GM19025 (cell line): Measurements from ENCODE around the gene HECW1.
"Not testable (repeated sequence)": the region's sequence is repeated elsewhere in the genome, so short reads cannot be mapped to it uniquely, and the experiment has no call there.

Experiments used
- ATAC-seq: cut with Tn5 transposase; IDR thresholded peaks from one replicate; pipeline ENCODE4 v1.9.1; 2021; ENCODE audit warnings: mild to moderate bottlenecking, low read depth, moderate library complexity; ENCODE audit not compliant: unreplicated experiment

The HECW1 gene

DNA sequence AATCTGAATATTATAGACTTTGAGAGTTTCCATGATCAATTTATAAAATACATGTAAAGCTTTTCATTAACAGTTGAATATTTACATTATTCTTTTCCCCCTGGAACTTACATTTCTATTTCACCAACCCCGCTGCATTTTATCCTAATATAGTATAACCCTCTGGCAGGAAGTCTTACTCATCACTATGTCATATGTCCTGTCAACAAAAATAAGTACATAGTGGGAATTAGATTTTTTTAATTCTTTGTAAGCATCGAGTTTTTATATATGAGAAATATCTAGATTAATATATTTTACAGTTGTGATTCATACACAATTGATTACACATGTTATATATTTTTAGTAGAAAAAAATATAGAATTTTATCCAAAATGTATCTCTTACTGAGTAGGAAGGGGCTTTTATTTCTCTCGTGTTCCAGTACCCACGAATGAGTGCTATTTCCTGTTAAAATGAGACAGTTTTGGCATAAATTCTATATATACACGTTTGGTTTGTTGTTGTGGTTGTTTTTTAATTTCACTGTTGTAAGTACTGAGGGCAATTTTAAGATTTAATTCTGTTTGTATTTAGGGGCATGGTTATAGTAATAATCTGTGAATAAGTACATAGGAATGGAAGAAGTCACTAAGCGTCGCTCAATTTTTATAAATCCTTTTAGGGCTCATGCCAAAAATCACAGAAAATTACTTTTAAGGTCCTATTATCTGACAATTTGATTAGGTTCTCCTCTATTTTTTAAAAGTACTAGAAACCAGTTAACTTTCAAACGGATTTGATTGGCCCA, 87.1 kb downstream of the HECW1 start:
- ATAC-seq: no peak

DNA sequence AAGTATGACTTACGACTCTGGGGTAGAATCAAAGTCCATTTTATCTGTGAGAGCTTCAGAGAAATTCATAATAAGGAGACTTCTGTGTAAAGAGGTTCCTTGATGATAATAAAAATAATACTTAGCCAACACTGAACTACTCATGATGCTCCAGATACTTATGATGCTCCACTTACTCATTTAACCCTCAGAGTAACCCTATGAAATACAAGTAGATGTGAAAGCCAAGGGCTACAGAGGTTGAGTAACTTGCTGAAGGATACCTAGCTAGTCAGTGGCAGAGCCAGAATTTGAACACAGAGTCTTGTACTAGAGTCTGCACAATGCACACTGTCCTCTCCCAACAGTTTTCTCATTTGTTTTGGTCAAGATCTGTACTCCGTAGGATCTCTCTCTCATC, 89.5 kb downstream of the HECW1 start:
- no peak for ATAC-seq

DNA sequence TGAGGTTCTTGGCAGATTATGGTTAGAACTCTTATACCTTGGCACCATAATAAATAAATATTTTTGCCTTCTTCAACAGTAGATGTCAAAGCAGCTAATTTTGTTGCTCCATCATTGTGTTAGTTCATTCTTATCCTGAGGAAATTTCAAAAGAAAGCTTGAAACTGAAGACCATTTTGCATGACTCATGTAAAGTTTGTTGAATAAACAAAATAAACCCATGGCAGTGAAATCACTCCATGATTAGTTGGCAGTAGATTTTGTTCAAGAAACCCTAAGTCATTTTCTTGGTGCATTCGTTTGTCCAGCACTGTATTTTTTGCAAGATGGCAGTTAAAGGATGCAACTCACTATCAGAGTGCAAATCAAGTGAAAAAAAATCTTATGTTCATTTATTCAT, 91.6 kb downstream of the HECW1 start:
- no peak for ATAC-seq

DNA sequence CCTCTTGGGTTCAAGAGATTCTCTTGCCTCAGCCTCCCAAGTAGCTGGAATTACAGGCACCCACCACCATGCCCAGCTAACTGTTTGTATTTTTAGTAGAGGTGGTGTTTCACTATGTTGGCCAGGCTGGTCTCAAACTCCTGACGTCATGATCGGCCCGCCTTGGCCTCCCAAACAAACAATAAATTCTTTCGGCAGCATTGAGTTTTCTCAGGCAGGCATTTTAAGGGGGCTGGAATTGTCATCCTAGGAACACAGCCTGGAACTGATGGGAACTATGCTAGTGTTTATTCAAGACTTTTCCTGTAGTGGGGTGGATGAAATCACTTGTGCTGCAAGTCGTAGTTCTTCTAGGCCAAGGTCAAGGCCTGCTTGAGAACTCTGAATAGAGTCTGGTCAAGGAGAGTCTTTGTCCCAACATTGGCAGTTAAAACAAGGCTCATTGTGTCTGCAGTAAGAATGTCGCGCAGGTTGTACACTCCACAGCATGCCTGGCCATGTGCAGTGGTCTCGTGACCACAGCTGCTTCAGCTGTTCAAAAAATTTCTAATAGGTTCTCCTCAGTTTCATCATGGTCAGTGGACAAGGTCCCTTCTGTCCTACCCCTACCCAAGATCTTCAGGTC, 92.8 kb downstream of the HECW1 start:
- no peak for ATAC-seq

DNA sequence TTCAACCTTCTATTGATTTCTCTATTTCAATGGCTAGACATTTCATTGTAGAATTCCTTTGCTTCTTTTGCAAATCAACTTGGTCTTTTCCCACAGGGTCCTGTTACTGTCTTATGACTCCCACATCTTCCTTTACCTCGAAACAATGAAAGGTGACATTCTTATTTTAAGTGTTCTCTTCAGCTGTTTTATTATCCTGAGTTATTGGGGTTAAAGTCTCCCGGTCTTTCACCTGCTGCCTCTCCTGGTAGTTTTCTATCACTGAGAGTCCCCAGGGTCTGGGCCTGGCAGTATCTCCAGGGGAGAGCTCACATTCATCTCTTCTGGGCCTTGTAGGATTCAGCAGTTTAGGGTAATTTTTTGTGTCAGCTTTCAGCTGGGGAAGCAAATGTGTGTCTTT, 95.8 kb downstream of the HECW1 start:
- no peak for ATAC-seq

DNA sequence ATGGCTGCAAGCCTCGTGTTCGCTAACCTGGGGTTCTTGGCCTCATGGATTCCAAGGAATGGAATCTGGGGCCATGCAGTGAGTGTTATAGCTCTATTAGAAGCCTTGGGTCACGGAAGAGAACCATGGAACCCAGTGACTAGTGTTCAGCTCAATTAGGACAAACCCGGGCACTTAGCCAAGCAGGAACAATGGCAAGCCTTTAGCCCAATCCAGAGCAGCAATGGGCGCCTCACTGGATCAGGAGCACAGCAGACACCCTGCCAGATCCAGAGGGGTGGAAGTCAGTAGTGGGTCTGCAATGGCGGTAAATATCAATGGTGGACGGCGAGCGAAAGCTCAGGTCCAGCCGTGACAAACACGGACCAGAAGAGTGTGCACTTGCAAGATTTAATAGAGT, 98.1 kb downstream of the HECW1 start:
- ATAC-seq: not testable (repeated sequence)

DNA sequence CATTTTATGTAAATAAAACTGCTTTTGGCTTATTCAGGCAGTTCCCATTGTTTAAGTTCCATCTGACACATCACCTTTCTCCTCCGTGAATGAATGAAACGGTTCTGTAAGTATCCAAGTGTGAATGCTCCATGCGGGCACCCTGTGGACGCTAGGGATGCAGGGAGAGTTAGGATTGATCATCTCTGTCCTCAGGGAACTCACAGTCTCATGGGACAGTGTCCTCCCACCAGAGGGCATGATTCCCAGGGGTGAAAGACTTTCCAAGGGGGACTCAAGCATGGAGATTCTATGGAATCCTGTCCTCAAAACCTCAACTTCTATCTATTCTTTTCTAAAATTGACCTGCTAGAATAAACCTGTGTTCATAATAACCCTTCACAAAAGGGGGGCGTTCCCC, 98.8 kb downstream of the HECW1 start:
- no peak for ATAC-seq

DNA sequence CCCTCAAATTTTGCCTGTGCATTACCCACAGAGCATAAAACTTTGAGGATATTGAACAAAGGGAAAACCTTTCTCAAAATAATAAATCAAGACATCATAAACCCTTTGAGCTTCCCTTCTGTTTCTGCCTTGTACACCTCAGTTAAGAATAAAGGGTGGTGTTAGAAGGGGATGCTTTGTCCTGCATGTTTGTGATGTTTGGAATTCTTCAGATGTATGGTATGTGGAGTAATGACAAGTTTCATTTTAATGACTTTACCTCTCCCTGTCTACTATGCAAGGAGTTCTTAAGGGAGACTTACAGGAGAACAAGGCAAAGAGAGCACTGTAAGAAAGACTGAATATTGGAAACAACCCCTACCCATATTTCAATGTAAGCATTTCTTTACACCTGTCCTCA, 99.2 kb downstream of the HECW1 start:
- no peak for ATAC-seq

DNA sequence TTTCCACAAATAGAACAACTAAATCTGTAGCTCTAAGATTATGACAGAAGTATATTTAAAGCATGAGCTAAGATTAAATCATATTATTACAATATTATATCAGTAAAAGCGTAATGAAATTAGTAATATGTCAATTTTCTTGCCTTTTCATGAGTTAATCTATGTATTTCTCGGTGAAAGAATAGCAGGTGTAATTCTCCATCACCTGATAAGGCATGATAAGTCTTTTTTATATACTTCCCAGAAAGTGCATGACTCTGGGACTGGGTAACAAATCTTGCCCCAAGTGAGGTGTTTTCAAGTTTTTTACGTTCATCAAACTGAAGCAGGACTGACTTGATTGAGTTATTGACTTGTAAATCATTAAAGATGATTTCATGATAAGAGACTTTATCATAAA, 100.5 kb downstream of the HECW1 start:
- ATAC-seq: no peak

DNA sequence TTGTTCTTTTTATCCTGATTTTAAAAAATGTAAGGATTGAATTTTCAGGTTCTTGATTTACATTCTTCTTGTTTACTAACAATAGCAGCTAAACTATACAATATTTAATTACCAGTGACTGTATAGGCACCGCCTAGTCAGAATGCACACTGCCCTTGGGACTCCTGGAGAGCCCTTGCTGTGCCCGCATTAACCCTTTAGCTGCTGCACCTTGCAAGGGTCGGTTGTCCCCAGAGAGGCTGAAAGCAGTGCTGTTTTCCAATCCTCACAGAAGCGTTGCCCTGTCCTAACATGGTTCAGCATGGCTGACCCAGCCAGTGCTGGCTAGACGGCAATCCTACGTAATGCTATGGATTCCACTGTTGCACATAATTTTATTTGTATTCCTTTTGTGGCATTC, 102.6 kb downstream of the HECW1 start:
- ATAC-seq: no peak

DNA sequence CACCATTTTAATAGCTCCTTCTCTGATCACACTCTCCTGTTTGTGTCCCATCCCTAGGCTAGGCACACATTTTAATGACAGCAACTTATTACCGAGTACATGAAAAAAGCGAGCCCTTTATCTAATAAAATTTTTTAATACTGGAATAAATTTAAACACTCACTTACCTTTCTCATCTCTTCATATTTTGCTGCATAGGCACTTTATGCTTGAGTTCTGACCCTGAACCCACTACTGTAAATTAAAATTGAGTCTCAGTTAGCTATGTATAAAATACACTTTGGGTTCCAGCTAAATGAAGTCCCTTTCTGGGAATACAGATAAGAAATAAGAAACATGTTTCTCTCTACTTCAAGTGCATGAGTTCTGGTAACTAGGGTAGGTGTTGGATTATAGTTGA, 104.6 kb downstream of the HECW1 start:
- ATAC-seq: no peak

DNA sequence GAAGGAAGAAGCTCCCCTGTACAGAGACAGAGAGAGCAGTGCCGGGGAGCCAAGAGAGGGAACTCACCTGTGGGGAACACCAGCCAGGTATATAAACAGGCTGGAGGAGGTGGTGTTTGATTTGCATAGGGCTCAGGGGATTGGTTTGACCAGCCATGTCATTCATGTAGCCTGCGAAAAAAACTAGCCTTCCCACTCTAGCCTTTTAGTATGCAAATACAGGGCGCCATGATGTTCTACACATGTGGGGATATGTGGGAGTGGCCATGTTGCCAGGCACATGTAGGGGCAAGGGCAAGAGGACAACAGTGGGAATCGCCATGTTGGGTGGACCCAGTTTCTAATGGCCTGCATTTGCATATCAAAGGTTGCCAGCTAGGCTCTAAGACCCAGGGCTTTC, 106.5 kb downstream of the HECW1 start:
- ATAC-seq: not testable (repeated sequence)

DNA sequence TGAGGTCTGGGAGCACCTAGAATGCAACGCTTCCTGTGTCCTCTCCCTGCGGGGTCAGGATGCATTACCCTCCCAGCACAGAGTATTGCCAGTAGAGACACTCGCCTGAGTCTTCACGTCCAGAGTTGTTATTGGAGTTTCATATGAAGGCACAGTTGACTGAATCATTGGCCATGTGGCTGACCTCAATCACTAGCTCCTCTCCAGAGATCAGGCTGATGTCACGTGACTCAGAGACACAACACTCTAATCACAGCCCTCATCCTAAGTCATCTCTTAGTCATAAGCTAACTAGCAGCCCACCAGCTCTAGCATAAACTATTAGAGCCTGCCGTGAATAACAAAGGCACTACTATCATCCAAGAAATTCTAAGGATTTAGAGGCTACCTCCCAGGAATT, 107.8 kb downstream of the HECW1 start:
- ATAC-seq: no peak

DNA sequence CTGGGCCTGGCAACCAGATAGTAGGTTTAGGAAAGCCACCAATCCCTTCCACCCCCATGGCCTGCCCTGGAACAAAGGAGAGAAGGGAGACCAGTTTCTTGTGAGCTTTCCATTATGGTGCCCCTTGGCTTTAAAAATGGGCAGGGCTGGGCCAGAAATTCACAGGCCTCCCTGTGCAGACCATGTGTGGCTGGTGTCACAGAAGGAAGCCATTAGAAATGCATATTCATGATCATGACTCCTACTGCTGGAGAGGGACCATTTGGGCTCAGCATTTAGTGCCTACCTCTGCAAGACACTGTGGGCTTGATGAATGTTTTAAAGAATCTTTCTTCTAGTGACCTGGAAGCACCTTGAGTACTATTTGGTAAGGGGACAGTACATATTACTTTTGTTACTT, 108.3 kb downstream of the HECW1 start:
- ATAC-seq: no peak

DNA sequence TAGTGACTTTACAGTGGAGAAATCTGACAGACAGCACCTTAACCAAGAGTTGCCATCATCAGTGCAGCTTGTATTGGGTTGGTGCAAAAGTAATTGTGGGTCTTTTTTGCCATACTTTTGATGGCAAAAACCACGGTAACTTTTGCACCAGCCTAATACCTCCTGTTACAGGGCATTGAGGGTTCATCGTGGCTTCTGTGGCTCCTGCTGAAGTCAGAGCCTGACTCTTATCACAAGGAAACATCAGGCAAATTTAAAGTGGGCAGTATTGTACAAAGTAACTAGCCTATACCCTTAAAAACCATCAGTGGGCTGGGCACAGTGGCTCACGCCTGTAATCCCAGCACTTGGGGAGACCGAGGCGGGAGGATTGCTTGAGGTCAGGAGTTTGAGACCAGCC, 117.4 kb downstream of the HECW1 start:
- ATAC-seq: no peak

DNA sequence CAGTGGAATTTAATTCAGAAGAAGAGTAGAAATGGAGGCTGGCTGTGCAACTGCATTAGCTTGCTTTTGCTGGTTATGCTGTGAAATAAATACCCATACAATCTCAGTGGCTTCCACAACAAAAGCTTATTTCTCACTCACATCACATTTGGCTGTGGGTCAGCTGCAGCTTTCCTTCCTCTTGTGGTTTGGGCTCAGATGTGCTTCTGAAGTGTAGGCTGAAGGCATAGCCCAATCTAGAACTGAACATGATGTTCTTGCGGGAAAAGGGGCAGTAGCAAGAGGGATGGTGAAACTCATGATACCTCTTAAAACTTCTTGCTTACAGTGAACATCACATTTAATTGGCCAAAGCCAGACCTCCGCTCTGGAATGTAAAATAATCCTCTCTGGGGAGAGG, 119.9 kb downstream of the HECW1 start:
- ATAC-seq: no peak

DNA sequence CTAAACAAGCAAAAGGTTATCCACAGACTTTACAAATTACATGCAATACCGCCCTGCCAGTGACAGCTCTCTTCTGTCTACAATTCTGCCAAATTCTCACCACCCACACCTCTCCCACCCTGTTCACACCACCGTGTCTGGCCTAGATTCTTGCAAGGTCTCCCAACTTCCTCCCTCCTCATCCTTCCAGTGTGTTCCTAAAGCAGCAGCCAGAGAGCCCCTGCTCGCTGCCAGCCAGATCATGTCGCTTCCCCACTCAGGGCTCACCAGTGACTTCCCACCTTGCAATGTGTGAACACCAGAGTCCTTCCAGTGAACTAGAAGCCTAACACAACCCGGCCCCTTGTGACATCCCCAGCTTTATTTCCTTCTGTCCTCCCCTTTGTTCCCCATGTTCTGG, 121.6 kb downstream of the HECW1 start:
- no peak for ATAC-seq

DNA sequence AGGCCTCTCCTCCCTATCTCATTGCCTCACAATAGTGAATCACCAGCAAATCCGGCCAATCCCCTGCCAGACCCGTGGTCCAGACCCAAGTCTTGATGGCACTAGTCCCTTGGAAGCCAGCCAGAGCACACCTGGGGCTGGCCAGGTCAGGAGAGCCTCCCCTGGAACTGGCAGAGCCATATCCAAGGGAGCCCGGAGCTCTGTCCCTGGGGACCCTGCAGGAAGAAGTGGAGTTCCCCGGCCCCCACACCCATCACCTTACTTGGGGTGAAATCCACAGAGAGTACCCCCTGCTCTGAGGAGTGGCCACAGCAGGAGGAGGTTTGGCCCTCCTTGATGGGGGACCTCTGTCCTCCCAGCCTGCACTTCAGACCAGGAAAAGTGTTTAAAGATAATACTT, 122.5 kb downstream of the HECW1 start:
- ATAC-seq: no peak

DNA sequence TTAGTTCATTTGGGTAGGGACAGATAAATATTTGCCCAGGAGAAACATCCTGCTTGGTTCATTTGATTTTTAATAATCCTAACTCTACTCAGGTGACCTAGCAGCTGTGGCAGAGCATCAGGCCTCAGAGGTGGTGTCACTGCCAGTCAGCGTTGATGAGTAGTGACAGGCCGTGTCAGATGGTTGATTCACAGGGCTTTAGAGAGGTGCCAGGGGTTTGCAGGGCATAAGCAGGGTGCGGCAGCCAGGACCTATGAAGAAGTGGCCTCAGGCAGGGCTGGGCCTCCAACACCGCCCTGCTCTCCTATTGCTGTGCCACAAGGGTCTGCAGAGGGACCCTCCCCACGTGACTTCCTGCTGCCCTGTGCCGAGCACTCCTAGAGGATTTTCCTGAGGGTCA, 128.1 kb downstream of the HECW1 start:
- no peak for ATAC-seq

DNA sequence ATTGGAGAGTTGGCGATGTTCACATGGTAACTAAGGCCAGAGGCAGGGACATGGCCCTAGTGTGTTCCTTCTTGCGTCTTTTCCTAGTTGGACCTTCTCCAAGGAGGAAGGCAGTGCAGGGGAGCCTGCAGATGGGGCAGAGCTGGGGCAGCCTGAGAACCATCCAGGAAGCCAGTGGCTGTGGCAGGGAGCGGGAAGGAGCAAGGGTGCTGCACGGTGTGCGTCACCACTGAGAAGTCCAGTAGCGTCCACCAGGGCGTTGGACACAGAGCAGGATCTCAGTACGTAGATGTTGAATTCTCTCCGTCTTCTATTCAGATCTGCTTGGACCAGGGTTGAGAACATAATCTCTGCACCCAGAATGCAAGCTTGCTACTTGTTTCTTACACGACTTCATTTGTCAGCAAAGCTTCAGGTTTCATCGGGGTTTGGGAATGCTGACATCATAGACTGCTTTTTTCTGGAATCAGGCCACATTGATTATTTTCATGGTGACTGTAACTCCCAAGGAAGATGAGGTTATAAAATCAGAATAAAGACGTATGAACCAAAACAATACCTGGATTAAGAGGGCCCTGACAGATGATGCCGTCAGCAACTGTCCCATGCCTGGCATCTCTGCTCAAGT, 130.3 kb downstream of the HECW1 start:
- no peak for ATAC-seq

DNA sequence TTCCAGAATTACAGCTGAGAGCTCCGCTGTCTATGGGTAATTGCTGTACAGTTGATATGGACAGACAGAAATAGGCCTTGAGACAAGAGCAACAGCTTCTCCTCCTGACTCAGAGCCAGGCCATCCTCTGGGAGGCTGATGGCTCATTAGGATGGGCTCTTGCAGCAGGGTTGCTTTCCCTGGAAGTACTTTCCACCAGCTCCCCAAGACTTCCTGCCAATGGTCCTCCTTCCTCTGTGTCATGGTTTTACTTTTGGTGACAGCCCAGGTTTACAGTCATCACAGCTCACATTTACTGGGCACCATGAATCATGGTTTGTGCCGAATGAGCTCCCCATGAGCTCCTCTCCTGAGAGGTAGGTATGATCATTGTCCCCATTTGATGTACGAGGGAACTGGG, 131.8 kb downstream of the HECW1 start:
- no peak for ATAC-seq

DNA sequence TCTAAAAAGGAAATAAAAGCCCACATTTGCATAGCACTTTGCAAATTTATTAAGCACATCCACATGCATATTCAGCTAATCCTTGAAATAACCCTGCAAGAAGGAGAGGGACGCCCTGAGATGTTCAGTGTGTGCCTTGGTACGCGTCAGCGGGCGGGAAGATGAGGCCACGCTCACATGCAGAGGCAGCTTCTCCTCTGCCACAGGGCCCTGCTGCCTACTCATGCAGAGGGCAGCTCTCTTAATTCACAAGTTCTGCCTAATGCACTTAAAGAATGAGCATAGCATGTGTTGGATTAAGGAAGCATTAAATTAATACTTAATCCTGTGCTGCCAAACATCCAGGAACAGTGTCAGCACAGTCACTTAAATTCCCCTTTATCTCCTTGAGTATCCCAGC, 132.3 kb downstream of the HECW1 start:
- no peak for ATAC-seq
